HG03460 (cell line): ENCODE data around the gene ANKFN1.
A peak's percentile ranks its signal among the peaks of the same experiment; 100 is the strongest.

Experiments
- ATAC-seq: cut with Tn5 transposase; IDR thresholded peaks from one replicate; pipeline ENCODE4 v1.9.1; 2021; ENCODE audit not compliant: unreplicated experiment

Gene ANKFN1, protein sequence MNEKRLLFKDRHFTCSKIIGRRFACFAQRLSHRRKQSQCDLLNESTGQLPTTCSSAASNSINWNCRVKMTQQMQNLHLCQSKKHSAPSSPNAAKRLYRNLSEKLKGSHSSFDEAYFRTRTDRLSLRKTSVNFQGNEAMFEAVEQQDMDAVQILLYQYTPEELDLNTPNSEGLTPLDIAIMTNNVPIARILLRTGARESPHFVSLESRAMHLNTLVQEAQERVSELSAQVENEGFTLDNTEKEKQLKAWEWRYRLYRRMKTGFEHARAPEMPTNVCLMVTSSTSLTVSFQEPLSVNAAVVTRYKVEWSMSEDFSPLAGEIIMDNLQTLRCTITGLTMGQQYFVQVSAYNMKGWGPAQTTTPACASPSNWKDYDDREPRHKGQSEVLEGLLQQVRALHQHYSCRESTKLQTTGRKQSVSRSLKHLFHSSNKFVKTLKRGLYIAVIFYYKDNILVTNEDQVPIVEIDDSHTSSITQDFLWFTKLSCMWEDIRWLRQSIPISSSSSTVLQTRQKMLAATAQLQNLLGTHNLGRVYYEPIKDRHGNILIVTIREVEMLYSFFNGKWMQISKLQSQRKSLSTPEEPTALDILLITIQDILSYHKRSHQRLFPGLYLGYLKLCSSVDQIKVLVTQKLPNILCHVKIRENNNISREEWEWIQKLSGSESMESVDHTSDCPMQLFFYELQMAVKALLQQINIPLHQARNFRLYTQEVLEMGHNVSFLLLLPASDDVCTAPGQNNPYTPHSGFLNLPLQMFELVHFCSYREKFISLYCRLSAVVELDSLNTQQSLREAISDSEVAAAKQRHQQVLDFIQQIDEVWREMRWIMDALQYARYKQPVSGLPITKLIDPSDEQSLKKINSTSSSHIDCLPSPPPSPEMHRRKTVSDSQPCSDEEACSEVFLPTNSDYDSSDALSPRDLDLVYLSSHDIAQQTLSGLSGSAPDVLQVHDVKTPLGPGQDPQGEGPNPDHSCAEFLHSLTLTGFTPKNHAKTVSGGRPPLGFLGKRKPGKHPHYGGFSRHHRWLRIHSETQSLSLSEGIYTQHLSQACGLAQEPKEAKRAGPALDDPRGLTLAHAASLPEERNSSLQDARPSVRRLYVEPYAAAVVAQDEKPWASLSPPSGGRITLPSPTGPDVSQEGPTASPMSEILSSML

DNA sequence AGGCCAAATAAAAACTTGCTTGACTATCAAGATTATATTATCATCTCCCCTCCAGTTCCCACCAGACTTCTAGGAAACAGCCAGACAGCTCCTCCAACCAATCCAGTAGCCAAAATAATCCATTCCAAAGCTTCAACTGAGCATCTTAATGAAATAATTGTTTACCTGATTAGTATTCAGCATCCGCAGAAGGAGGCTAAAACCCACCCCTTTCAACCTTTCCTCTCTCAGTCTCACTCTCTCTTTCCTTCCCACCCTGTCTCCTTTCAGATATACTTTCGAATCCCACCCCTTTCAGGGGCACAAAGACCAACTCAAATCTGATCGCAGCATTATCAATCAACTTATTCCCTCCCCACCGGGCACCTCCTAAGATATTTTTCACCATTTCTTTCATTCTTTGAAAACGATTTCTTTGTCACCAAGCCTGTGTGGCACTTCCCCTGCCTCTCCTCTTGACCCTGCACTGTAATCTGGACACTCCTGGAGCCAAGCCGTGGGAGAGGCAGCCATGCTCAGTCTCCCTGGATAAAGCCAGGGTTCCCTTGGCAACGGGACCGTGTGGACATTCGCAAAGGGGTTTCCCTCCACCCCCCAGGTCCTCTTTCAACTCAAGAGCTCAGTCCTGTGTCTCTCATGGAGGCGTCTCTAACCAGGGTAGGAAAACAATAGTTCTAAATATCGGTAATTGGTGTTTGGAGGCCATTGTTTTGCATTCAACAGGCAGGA, at the start of gene ANKFN1:
TSS of gene ANKFN1 (plus strand) at position 602 of the 729 bp plus-strand sequence. CDS start 59,193 bp downstream, outside the sequence.
- no peak for ATAC-seq

GRCh38 chr17:56108811-56109284, 44.4 kb upstream of the ANKFN1 start:
- peak; percentile 74 for ATAC-seq

GRCh38 chr17:56109836-56110235, 43.4 kb upstream of the ANKFN1 start:
- ATAC-seq = no peak

- ATAC-seq = no peak
Measured at GRCh38 chr17:56110463-56111135, 42.7 kb upstream of the ANKFN1 start.

DNA sequence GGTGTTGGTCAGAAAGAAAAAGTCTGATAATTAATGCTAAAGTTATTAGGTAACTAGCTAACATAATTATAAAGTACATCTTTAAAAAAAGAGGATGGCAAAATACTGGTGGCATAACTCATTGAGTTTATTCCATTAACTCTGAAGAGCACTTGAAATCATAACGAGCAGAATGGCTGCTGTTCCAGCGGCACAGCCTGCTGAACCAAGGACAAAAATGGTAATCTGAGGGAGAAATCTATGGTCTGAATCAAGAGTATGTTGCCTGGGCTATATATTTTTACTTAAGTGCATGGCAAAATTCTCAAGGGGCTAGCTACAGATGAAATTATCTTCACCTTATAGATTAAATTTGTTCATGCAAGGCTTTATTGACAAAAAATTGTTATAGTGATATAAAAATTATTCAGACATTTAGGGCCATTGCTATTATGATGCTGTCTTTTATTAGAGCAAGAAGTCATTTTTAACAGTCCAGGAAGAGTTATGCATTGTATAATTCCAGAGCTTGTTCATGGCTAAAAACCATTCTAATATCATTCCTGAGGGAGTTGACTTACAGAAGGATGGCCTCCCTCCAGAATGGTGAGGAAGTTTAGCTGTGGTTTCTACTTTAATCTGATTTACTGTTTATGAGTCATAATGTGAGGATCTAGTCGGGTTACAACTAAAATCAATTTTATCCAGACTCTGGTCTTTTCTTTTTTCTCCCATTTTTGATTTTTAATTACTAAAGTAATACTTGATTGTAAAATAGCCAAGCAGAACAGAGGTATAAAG, 41.4 kb upstream of the ANKFN1 start:
- no peak for ATAC-seq

- no peak for ATAC-seq
Measured at GRCh38 chr17:56113486-56113885, 39.8 kb upstream of the ANKFN1 start.

DNA sequence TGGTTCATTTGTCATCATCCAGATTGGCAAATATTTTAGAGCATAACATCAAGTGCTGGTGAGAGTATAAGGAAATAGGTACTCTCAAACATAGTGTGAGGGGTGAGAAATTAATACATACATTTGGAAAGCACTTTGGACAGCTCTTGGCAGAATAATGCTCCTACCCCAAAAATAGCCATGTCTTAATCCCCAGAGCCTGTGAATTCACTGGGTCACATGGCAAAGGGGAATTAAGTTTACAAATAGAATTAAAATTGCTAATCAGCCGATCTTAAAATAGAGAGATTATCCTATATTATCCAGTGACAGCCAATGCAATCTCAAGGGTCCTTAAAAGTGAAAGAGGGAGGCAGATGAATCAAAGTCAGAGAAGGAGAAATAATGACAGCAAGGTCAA, 38.8 kb upstream of the ANKFN1 start:
- ATAC-seq = no peak

DNA sequence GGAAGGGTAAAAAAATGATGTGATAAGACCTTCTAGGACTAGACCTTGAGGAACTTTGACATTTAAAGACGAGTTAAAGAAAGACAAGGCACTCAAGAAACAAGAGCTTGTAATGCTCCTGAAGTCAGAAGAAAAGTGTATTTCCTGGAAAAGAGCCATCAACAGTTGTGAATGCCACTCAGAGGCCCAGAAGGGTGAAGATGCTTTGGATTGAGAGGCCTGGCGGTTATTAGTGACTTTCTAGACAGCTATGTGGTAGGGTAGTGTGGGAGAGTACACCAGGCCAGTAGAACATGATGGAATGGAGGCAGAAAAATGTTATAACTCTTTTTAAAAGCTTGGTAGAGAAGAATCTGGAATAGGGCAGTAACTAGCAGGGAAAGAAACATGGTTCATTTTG, 34.1 kb upstream of the ANKFN1 start:
- ATAC-seq = no peak

GRCh38 chr17:56119936-56120335, 33.3 kb upstream of the ANKFN1 start:
- ATAC-seq = no peak

DNA sequence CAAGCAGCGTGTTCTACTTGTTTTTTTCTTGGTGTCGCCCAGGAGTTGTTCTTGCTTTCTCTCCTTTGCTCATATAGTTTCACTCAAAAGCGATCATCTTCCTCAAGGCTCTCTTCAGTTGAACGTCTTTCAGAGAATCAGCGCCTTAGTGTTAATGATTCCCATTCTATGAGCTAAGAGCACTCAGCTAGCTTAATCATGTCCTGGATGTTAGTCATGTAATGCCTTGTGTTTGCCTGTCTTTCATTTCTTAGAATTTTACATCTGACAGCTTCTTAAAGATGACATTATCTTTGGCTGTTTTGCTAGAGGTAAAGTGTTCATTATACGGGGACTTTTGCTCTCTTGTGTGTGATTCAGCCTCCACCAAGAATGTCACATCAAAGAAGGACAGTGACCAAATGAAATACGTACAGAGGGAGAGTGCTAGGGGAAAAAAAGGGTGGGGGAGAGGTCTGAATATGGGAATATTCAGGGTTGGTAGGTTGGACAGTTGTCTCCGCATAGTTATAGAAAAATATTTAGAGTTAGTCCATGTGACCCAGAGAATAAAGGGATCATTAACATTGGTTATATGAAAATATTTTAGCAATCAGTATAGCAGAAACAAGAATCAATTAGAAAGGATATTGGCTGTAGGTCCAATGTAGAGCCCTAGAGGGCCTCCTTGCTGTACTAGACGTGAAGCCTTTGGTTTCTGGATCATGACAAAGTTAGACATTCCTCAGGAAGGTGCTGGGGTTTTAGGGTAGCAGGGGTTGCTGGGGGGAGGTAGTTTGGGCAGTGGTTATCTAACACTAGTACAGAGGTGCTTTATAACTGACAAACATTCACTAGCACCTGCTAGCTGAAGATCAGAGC, 31.9 kb upstream of the ANKFN1 start:
- no peak for ATAC-seq

GRCh38 chr17:56125830-56126819, 27.1 kb upstream of the ANKFN1 start:
- no peak for ATAC-seq

DNA sequence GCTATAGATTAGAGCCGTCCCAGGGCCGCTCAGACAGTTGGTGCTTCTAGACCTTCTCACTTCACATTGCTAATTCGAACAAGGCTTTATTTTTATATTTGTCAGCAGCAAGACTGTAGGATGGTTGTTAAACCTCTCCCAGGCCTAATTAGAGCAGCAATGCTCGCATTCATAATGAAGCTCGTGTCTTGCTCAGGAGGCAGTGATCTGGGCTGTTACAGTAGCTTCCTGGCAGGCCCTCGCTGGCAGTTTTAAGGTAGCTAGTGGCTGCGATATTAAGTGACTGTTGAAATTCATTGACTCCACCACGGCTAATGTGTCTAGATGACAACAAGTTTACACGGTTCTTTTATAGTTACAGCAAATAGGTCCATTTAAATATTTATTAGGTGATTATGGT, 23.2 kb upstream of the ANKFN1 start:
- no peak for ATAC-seq

DNA sequence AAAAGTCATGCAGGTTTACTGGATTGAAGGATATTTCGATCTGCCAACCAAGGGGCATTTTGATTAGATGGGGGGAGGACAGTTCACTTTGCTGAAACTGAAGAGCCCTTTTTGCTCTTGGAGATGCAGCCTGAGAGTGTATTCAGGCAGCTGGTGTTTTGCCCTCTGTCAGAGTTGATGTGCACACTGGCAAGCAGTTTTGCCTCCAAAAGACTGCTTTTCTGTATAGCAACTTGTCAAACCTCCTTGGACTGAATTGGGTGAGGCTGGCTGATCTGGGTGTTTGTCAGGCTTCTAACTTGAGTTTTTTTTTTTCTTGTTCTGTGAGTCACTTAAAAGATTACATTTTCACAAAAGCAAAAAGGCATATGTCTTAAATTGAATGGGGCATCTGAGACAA, 22.6 kb upstream of the ANKFN1 start:
- no peak for ATAC-seq

DNA sequence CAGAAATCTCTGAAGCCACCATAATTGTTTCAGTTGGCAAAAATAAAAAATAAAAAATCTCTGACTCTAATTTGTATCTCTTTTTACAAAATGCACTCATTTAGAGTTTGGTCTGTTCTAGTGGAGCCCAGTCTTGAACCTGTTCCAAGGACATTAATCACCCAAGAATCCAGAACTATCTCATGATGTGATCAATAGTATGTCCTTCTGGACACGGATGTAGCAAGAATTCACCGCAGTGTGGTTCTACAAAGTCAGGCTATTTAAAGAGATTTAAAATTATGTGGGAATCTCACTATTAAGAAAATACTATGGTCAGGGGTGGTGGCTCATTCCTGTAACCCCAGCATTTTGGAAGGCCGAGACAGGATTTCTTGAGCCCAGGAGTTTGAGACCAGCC, 21.8 kb upstream of the ANKFN1 start:
- no peak for ATAC-seq

DNA sequence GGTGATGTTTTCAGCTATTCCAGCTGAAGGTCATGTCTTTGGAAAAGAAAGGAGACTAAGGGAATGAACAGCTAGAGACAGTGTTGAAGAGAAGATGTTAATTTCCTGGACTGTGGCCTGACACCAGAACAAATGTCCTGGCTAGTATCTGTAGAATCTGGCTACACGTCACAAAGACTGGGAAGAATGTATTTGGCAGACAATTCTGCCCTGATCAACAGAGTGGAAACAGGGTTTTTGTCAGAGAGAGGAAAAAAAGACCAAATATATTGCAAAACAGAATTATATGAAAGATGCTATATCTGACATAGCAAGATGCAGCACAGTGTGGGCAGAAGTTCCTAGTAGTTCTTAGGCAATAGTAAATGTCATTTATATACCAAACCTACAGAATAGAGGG, 17.0 kb upstream of the ANKFN1 start:
- no peak for ATAC-seq

DNA sequence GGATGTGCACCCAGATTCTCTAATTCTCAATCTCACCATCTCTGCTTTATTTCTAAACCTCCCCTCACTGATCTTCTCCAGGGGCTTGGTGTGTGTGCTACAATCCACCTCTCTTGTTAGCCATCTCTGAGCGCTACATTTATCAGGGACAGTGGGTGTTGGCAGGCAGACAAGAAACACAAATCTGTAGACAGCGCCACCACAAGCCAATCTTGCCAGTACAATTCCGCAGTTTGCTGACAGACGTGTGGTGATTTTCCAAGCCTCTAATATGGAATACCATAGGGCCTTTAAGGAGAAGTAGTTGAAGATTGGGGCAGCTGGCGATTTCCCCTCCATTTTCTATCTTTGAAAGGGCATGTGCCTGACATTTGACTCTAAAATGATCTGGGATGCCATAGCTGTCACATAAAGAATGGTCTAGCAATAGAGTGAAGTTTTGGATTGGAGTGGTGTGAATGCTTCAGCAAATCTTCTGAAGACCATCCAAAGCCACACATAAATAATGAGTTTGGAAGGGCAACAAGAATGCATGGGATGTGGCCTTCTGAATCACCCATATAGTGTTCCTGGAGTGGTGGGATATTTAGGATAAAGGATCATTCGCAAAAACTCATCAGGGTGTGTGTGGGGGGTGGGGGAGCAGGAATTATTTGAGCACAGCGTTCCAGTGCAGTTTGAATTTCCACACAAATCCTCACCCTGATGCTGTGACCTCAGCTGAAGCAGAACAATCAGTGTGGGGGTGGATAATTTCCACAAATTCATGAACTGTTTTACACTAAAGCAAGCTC, 12.0 kb upstream of the ANKFN1 start:
- ATAC-seq = no peak
